GM12892 (cell line): ENCODE data around the gene ATP8B1.

Source experiments
- POLR2A ChIP-seq: IDR thresholded peaks from 2 replicates; pipeline ENCODE4 v1.6.1; 2011; ENCODE audit warnings: low read depth, low read length, control low read depth
- POLR2AphosphoS5 ChIP-seq: IDR thresholded peaks from 2 replicates; pipeline ENCODE4 v1.6.1; 2011; ENCODE audit warnings: low read depth, low read length, control low read depth
- TAF1 ChIP-seq: IDR thresholded peaks from 2 replicates; pipeline ENCODE4 v1.6.1; 2011; ENCODE audit warnings: low read depth, mild to moderate bottlenecking, control low read depth, low read length, borderline replicate concordance

DNA sequence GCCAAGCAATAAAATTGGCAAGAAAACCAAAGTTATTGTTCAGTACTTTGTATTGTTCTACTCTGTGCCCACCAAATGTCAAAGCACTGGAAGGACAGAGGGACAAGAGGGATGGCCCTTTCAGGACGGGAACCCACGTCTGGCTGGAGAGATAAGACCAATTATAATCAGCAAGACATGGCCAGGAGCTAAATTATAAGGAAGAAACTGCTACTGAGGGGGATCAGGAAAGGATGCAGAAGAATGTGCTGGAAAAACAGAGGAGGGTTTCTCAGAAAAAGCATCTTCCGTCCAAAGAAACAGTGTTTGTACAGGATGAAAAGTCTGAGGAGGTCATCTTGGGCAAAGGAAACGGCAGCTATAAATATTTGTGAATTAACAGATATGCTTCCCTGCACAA is 135.1 kb downstream of the ATP8B1 start:
- TF ChIP-seq POLR2A (no peak), POLR2AphosphoS5 (no peak), TAF1 (no peak)
